HepG2 (cell line): ENCODE results near the gene TEAD1. TPM values are rescaled to one million over a fixed set of nuclear protein-coding genes. Genes with fewer than 3 reads are reported as not detected.

ENCODE experiments used
- ATRX ChIP-seq: sonication (generic); formaldehyde crosslinking; IDR thresholded peaks from 2 replicates; pipeline ENCODE4 v1.4.0; 2020; ENCODE audit warnings: missing genetic modification reagents, borderline replicate concordance
- CBX5 ChIP-seq: sonication (generic); formaldehyde crosslinking; IDR thresholded peaks from 2 replicates; pipeline ENCODE4 v1.4.0; 2020; ENCODE audit warnings: missing genetic modification reagents, borderline replicate concordance
- ETV5 ChIP-seq: IDR thresholded peaks from 2 replicates; pipeline ENCODE4 v1.6.1; 2018; ENCODE audit warnings: missing biosample characterization, missing genetic modification reagents, inconsistent platforms, borderline replicate concordance
- FIP1L1 ChIP-seq: fragments of 200-400 bp; formaldehyde crosslinking; IDR thresholded peaks from 2 replicates; pipeline ENCODE4 v1.6.1; 2018; ENCODE audit warnings: low read depth, mild to moderate bottlenecking, low read length, moderate library complexity, borderline replicate concordance; ENCODE audit not compliant: insufficient read depth
- FOXJ3 ChIP-seq: sonication (generic); formaldehyde crosslinking; IDR thresholded peaks from 2 replicates; pipeline ENCODE4 v1.4.0; 2020; ENCODE audit warnings: missing genetic modification reagents, mild to moderate bottlenecking, borderline replicate concordance
- HIVEP1 ChIP-seq: sonication (generic); formaldehyde crosslinking; IDR thresholded peaks from 2 replicates; pipeline ENCODE4 v1.4.0; 2020; ENCODE audit warnings: mild to moderate bottlenecking, missing genetic modification reagents
- MEF2D ChIP-seq: sonication (generic); formaldehyde crosslinking; IDR thresholded peaks from 2 replicates; pipeline ENCODE4 v1.5.1; 2020; ENCODE audit warnings: mild to moderate bottlenecking, missing genetic modification reagents
- MTF1 ChIP-seq: sonication (generic); formaldehyde crosslinking; IDR thresholded peaks from 2 replicates; pipeline ENCODE4 v1.5.0; 2020; ENCODE audit warnings: missing genetic modification reagents
- NFIC ChIP-seq: IDR thresholded peaks from 2 replicates; pipeline ENCODE4 v1.6.1; 2012; ENCODE audit warnings: mild to moderate bottlenecking, low read length, inconsistent platforms
- RAD21 ChIP-seq: fragments of 450-650 bp; formaldehyde crosslinking; IDR thresholded peaks from 2 replicates; pipeline ENCODE4 v1.5.0; 2020; ENCODE audit warnings: mild to moderate bottlenecking
- TCF7 ChIP-seq: sonication (generic); IDR thresholded peaks from 2 replicates; pipeline ENCODE4 v1.6.1; 2016; ENCODE audit warnings: antibody characterized with exemption, low read depth
- TMF1 ChIP-seq: sonication (generic); formaldehyde crosslinking; IDR thresholded peaks from 2 replicates; pipeline ENCODE4 v1.8.1; 2022; ENCODE audit warnings: low read depth, missing genetic modification reagents
- U2AF2 ChIP-seq: fragments of 200-400 bp; formaldehyde crosslinking; IDR thresholded peaks from 2 replicates; pipeline ENCODE4 v1.6.1; 2017; ENCODE audit warnings: low read depth, mild to moderate bottlenecking, low read length
- XRCC5 ChIP-seq: fragments of 200-400 bp; formaldehyde crosslinking; optimal IDR thresholded peaks from 2 replicates; pipeline ENCODE3; 2017; ENCODE audit warnings: mild to moderate bottlenecking, low read length
- ZNF713 ChIP-seq: sonication (generic); formaldehyde crosslinking; IDR thresholded peaks from 2 replicates; pipeline ENCODE4 v1.4.0; 2020; ENCODE audit warnings: mild to moderate bottlenecking, missing genetic modification reagents
- polyA plus RNA-seq, 8 experiments: library from polyadenylated mRNA; depleted of rRNA in 3 of 8; stranded (reverse) in 7 of 8; unstranded in 1 of 8; fragments of >200 nt; fragmentation: Illumina TruSeq in 4 of 8; extraction: Trizol in 4 of 8; gene quantifications; 2 replicates each; pipeline versions ENCODE4 v1.2.1 to v1.2.3, GENCODE V29; 2011 to 2016; ENCODE audit warnings: low read depth in 4 of 8, missing spikeins in 1 of 8, mixed read lengths in 1 of 8; ENCODE audit not compliant: insufficient read depth in 1 of 8
- total RNA-seq, 5 experiments: library from RNA; depleted of rRNA; stranded (reverse); fragments of >200 nt; fragmentation: Illumina TruSeq; extraction: Trizol; gene quantifications; 2 replicates each; pipeline ENCODE4 v1.2.3, GENCODE V29; 2016; ENCODE audit warnings: low read depth in 1 of 5
- TF ChIP-seq, protein P1 (sequence below): sonication (generic); formaldehyde crosslinking; IDR thresholded peaks from 2 replicates; pipeline ENCODE4 v1.4.0; 2020; ENCODE audit warnings: mild to moderate bottlenecking, missing genetic modification reagents
- TF ChIP-seq, protein P2 (sequence below): sonication (generic); formaldehyde crosslinking; IDR thresholded peaks from 2 replicates; pipeline ENCODE4 v1.4.0; 2020; ENCODE audit warnings: missing genetic modification reagents
- TF ChIP-seq, protein P3 (sequence below): sonication (generic); formaldehyde crosslinking; IDR thresholded peaks from 2 replicates; pipeline ENCODE4 v1.4.0; 2020; ENCODE audit warnings: missing genetic modification reagents, mild to moderate bottlenecking, borderline replicate concordance
- TF ChIP-seq, protein P4 (sequence below): sonication (generic); formaldehyde crosslinking; IDR thresholded peaks from 2 replicates; pipeline ENCODE4 v1.4.0; 2020; ENCODE audit warnings: low read depth, mild to moderate bottlenecking, missing genetic modification reagents
- TF ChIP-seq, protein P5 (sequence below): sonication (generic); formaldehyde crosslinking; IDR thresholded peaks from 2 replicates; pipeline ENCODE4 v1.4.0; 2020; ENCODE audit warnings: mild to moderate bottlenecking, missing genetic modification reagents
- TF ChIP-seq, protein P6 (sequence below): sonication (generic); formaldehyde crosslinking; IDR thresholded peaks from 2 replicates; pipeline ENCODE4 v1.4.0; 2020; ENCODE audit warnings: missing genetic modification reagents

Gene TEAD1
- total and polyA plus RNA-seq, 2 of the 13 experiments (the other 11 are each of a cell fraction or from before 2014, with no cell fraction given), result 20.1 to 30.5 TPM

DNA sequence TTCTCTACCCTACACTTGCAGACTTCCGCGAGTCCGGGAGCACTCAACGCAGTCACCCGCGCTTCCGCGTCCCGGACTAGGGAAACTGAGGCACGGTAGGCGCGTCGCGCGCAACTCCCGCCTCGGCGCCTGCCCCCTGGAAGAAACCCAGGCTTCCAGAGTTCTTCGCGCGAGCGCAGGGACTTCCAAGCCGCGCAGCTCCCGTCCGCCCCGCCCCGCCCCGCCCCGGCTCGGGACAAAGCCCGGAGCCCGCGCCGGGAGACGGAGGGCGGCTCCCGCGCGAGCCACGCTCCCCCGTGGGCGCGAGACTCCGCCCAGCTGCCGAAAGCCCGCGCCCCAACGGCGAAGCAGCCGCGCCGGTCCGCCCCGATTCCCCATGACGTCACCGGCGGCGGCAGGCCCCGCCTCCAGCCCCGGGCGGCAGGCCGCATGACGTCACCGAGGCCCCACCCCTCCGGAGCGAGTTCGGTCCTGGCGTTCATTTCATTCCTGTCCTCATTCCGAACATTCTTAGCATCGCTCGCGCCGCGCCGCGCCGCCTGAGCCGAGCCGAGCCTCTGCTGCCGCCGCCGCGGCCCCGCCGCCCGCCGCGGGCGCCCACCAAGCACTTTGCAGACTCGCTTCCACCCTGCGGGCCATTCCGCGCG, at the start of gene TEAD1 (continued):
- TF ChIP-seq TCF7 (no peak), RAD21 (CRISPR knock-in tag) (no peak; the same call in 1 of the 2 replicates), MTF1 (CRISPR knock-in tag) (no peak), ETV5 (CRISPR knock-in tag) (peak; percentile 10; the same call in 1 of the 2 replicates), ATRX (CRISPR knock-in tag) (no peak), HIVEP1 (CRISPR knock-in tag) (no peak), NFIC (no peak), TMF1 (CRISPR knock-in tag) (no peak), ZNF713 (CRISPR knock-in tag) (0 out of 2 replicates have a peak, but pooled peaks have one; percentile 23), MEF2D (no peak), FIP1L1 (no peak), FOXJ3 (CRISPR knock-in tag) (no peak), XRCC5 (peak; percentile 46), CBX5 (CRISPR knock-in tag) (no peak), U2AF2 (no peak)
- TF ChIP-seq, protein P1, sequence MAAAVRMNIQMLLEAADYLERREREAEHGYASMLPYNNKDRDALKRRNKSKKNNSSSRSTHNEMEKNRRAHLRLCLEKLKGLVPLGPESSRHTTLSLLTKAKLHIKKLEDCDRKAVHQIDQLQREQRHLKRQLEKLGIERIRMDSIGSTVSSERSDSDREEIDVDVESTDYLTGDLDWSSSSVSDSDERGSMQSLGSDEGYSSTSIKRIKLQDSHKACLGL (CRISPR knock-in tag), result no peak
- TF ChIP-seq, protein P2, sequence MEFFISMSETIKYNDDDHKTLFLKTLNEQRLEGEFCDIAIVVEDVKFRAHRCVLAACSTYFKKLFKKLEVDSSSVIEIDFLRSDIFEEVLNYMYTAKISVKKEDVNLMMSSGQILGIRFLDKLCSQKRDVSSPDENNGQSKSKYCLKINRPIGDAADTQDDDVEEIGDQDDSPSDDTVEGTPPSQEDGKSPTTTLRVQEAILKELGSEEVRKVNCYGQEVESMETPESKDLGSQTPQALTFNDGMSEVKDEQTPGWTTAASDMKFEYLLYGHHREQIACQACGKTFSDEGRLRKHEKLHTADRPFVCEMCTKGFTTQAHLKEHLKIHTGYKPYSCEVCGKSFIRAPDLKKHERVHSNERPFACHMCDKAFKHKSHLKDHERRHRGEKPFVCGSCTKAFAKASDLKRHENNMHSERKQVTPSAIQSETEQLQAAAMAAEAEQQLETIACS (CRISPR knock-in tag), result no peak; the same call in 1 of the 2 replicates
- TF ChIP-seq, protein P3, sequence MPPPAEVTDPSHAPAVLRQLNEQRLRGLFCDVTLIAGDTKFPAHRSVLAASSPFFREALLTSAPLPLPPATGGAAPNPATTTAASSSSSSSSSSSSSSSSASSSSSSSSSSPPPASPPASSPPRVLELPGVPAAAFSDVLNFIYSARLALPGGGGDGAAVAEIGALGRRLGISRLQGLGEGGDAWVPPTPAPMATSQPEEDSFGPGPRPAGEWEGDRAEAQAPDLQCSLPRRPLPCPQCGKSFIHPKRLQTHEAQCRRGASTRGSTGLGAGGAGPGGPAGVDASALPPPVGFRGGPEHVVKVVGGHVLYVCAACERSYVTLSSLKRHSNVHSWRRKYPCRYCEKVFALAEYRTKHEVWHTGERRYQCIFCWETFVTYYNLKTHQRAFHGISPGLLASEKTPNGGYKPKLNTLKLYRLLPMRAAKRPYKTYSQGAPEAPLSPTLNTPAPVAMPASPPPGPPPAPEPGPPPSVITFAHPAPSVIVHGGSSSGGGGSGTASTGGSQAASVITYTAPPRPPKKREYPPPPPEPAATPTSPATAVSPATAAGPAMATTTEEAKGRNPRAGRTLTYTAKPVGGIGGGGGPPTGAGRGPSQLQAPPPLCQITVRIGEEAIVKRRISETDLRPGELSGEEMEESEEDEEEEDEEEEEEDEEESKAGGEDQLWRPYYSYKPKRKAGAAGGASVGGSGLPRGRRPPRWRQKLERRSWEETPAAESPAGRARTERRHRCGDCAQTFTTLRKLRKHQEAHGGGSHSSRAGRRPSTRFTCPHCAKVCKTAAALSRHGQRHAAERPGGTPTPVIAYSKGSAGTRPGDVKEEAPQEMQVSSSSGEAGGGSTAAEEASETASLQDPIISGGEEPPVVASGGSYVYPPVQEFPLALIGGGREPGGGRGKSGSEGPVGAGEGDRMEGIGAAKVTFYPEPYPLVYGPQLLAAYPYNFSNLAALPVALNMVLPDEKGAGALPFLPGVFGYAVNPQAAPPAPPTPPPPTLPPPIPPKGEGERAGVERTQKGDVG, result no peak
- TF ChIP-seq, protein P4, sequence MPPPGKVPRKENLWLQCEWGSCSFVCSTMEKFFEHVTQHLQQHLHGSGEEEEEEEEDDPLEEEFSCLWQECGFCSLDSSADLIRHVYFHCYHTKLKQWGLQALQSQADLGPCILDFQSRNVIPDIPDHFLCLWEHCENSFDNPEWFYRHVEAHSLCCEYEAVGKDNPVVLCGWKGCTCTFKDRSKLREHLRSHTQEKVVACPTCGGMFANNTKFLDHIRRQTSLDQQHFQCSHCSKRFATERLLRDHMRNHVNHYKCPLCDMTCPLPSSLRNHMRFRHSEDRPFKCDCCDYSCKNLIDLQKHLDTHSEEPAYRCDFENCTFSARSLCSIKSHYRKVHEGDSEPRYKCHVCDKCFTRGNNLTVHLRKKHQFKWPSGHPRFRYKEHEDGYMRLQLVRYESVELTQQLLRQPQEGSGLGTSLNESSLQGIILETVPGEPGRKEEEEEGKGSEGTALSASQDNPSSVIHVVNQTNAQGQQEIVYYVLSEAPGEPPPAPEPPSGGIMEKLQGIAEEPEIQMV, result no peak
- TF ChIP-seq, protein P5, sequence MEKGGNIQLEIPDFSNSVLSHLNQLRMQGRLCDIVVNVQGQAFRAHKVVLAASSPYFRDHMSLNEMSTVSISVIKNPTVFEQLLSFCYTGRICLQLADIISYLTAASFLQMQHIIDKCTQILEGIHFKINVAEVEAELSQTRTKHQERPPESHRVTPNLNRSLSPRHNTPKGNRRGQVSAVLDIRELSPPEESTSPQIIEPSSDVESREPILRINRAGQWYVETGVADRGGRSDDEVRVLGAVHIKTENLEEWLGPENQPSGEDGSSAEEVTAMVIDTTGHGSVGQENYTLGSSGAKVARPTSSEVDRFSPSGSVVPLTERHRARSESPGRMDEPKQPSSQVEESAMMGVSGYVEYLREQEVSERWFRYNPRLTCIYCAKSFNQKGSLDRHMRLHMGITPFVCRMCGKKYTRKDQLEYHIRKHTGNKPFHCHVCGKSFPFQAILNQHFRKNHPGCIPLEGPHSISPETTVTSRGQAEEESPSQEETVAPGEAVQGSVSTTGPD (CRISPR knock-in tag), result no peak
- TF ChIP-seq, protein P6, sequence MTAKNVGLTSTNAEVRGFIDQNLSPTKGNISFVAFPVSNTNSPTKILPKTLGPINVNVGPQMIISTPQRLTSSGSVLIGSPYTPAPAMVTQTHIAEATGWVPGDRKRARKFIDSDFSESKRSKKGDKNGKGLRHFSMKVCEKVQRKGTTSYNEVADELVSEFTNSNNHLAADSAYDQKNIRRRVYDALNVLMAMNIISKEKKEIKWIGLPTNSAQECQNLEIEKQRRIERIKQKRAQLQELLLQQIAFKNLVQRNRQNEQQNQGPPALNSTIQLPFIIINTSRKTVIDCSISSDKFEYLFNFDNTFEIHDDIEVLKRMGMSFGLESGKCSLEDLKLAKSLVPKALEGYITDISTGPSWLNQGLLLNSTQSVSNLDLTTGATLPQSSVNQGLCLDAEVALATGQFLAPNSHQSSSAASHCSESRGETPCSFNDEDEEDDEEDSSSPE, result peak; percentile 83
